ENCODE measurements around the gene NIPA2. TPM values are rescaled to one million over a fixed set of nuclear protein-coding genes. Genes with fewer than 3 reads are reported as not detected.
A peak's percentile ranks its signal among the peaks of the same experiment; 100 is the strongest.

The NIPA2 gene
- total RNA-seq, 2 experiments from 2014 or later = 96.1 to 112 TPM

DNA sequence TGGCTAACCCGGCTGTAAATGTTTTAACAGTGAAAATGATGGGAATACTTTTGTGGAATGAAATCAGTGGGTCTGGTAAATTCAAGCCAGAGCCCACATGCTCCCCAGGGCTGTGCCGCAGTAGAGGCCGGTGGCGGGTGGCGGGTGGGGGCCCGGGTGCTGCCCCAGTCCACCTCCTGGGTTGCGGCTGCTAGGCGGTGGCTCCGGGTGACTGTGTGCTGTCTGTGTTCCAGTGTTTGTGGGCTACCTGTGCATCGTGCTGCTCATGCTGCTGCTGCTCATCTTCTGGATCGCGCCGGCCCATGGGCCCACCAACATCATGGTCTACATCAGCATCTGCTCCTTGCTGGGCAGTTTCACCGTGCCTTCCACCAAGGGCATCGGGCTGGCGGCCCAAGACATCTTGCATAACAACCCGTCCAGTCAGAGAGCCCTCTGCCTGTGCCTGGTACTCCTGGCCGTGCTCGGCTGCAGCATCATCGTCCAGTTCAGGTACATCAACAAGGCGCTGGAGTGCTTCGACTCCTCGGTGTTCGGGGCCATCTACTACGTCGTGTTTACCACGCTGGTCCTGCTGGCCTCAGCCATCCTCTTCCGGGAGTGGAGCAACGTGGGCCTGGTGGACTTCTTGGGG is 14.9 kb upstream of the NIPA2 start:
- intact Hi-C loops (cut with micrococcal nuclease; ENCODE audit: unreplicated experiment) = no loop called here
- TF ChIP-seq, protein P1, sequence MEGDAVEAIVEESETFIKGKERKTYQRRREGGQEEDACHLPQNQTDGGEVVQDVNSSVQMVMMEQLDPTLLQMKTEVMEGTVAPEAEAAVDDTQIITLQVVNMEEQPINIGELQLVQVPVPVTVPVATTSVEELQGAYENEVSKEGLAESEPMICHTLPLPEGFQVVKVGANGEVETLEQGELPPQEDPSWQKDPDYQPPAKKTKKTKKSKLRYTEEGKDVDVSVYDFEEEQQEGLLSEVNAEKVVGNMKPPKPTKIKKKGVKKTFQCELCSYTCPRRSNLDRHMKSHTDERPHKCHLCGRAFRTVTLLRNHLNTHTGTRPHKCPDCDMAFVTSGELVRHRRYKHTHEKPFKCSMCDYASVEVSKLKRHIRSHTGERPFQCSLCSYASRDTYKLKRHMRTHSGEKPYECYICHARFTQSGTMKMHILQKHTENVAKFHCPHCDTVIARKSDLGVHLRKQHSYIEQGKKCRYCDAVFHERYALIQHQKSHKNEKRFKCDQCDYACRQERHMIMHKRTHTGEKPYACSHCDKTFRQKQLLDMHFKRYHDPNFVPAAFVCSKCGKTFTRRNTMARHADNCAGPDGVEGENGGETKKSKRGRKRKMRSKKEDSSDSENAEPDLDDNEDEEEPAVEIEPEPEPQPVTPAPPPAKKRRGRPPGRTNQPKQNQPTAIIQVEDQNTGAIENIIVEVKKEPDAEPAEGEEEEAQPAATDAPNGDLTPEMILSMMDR (conservative IDR thresholded peaks at IDR 0.05; ENCODE audit: low read length) = no peak
- no peak for TF ChIP-seq EZH2phosphoT487 (IDR thresholded peaks at IDR 0.05; ENCODE audit: borderline replicate concordance, low read depth, low read length)
- no TSS peak for BruUV-seq (replicated peaks)
- Histone ChIP-seq H3K9me3 (ENCODE audit: low read length) (no peaks in the 10 kb centered on the region), H3K4me2 (ENCODE audit: low read length) (no peak overlapping the region), H3K9me2 (ENCODE audit: insufficient read depth, low read length) (no peaks in the 10 kb centered on the region), H3K27ac (ENCODE audit: low read depth, low read length, poor library complexity, severe bottlenecking) (no peak overlapping the region), H3K36me3 (ENCODE audit: insufficient read depth, low read length) (peaks cover 92% of the 10 kb centered on the region), H2AFZ (ENCODE audit: low read length) (no peak overlapping the region), H3K4me1 (ENCODE audit: insufficient read depth, low read length, poor library complexity, severe bottlenecking) (peaks cover 12% of the 10 kb centered on the region), H3K79me2 (ENCODE audit: insufficient read depth, low read depth, low read length) (no peaks in the 10 kb centered on the region), H4K20me1 (ENCODE audit: insufficient read depth, low read length) (no peaks in the 10 kb centered on the region), H3K4me3 (ENCODE audit: low read depth, low read length, poor library complexity, severe bottlenecking) (no peak overlapping the region)
- ChIA-PET POLR2A (no interaction called here), CTCF (ENCODE audit: unreplicated experiment) (no interaction called here)
- DNase-seq (ENCODE audit: low spot score) = no peak

DNA sequence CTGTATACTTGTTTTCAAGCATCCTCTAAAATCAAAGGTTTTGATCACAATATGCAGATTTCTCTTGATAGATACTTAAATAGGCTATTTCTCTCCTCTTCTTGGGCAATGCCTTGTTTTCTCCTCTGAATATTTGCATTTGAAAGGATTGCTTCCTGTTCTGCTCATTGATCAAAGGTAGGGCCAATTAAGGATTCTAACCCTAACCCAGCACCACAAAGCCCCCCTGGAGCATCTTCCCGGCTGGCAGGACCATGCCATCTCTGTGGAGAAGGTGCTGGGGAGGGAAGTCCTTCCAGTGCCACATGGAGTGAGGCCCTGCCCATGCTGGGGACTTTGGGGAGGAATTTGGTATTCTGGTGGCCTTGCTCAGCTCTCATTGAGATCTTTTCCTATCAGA is 11.3 kb upstream of the NIPA2 start:
- peaks cover 12% of the 10 kb centered on the region for H3K4me1 ChIP-seq (ENCODE audit: insufficient read depth, low read length, poor library complexity, severe bottlenecking)
- no peak overlapping the region for H3K4me3 ChIP-seq (ENCODE audit: low read depth, low read length, poor library complexity, severe bottlenecking)
- H3K9me3 ChIP-seq (ENCODE audit: low read length) = no peaks in the 10 kb centered on the region
- no peak for DNase-seq (ENCODE audit: low spot score)
- no peaks in the 10 kb centered on the region for H3K79me2 ChIP-seq (ENCODE audit: insufficient read depth, low read depth, low read length)
- 0 out of 2 replicates have a peak overlapping the region, but pooled peaks have one; percentile 16 for H3K4me2 ChIP-seq (ENCODE audit: low read length)
- no TSS peak for BruUV-seq (replicated peaks)
- ChIA-PET POLR2A (interaction anchor here (1.9 to 2.1 kb wide), 2 partner anchors 11 to 13 kb away, joined by 5 read pairs; partner anchors contain the start of gene NIPA2), CTCF (ENCODE audit: unreplicated experiment) (no interaction called here)
- TF ChIP-seq, protein P1 (conservative IDR thresholded peaks at IDR 0.05; ENCODE audit: low read length) = no peak
- TF ChIP-seq EZH2phosphoT487 (IDR thresholded peaks at IDR 0.05; ENCODE audit: borderline replicate concordance, low read depth, low read length) = no peak
- peak overlapping the region; percentile 20 for H3K27ac ChIP-seq (ENCODE audit: low read depth, low read length, poor library complexity, severe bottlenecking)
- no peaks in the 10 kb centered on the region for H4K20me1 ChIP-seq (ENCODE audit: insufficient read depth, low read length)
- intact Hi-C loops (cut with micrococcal nuclease; ENCODE audit: unreplicated experiment) = no loop called here
- no peak overlapping the region for H2AFZ ChIP-seq (ENCODE audit: low read length)
- no peaks in the 10 kb centered on the region for H3K9me2 ChIP-seq (ENCODE audit: insufficient read depth, low read length)
- H3K36me3 ChIP-seq (ENCODE audit: insufficient read depth, low read length) = peaks cover 87% of the 10 kb centered on the region

DNA sequence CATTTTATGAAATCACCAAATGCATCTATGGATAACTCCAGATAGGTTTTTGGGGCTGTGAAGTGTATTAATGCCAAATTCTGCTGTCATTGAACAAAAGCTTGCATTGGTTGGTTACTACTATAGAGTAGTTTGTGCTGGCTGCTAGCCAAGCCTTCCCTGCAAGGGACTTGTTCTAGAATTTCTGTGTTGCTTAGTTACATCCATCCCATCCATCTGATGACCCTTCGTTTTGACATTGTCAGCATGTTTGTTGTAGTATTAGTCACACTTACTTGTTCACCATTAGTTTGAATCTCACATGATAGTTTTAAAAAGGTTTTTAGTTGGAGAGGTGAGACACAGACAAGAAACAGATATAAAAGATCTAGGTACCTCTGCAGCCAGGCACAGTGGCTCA is 7.0 kb upstream of the NIPA2 start:
- H3K79me2 ChIP-seq (ENCODE audit: insufficient read depth, low read depth, low read length) = no peaks in the 10 kb centered on the region
- ChIA-PET CTCF (ENCODE audit: unreplicated experiment) (no interaction called here), POLR2A (interaction anchor here (1.2 kb wide), 1 partner anchor 30 kb away, joined by 5 read pairs; no protein-coding TSS in a partner anchor)
- TF ChIP-seq, protein P1 (conservative IDR thresholded peaks at IDR 0.05; ENCODE audit: low read length) = no peak
- TF ChIP-seq EZH2phosphoT487 (IDR thresholded peaks at IDR 0.05; ENCODE audit: borderline replicate concordance, low read depth, low read length) = no peak
- no peaks in the 10 kb centered on the region for H3K9me2 ChIP-seq (ENCODE audit: insufficient read depth, low read length)
- DNase-seq (ENCODE audit: low spot score) = no peak
- no peak overlapping the region for H3K27ac ChIP-seq (ENCODE audit: low read depth, low read length, poor library complexity, severe bottlenecking)
- no peak overlapping the region for H2AFZ ChIP-seq (ENCODE audit: low read length)
- no TSS peak for BruUV-seq (replicated peaks)
- H3K36me3 ChIP-seq (ENCODE audit: insufficient read depth, low read length) = peaks cover 53% of the 10 kb centered on the region
- no peaks in the 10 kb centered on the region for H4K20me1 ChIP-seq (ENCODE audit: insufficient read depth, low read length)
- H3K4me1 ChIP-seq (ENCODE audit: insufficient read depth, low read length, poor library complexity, severe bottlenecking) = peaks cover 8% of the 10 kb centered on the region
- H3K4me3 ChIP-seq (ENCODE audit: low read depth, low read length, poor library complexity, severe bottlenecking) = no peak overlapping the region
- no peaks in the 10 kb centered on the region for H3K9me3 ChIP-seq (ENCODE audit: low read length)
- intact Hi-C loops (cut with micrococcal nuclease; ENCODE audit: unreplicated experiment) = no loop called here
- no peak overlapping the region for H3K4me2 ChIP-seq (ENCODE audit: low read length)

All from OCI-LY7 (cell line).